ACHN (cell line): ENCODE results near the gene ADAMTS14.
"Not testable (repeated sequence)": the region's sequence is repeated elsewhere in the genome, so short reads cannot be mapped to it uniquely, and the experiment has no call there.

Experiments
- DNase-seq: peaks from one replicate; pipeline ENCODE4 v3.0.0-alpha.2; 2015
- in situ Hi-C: cut with HindIII; loops from 2 replicates; pipeline ENCODE4 v1.10.0; 2017; ENCODE audit warnings: low sequenced_read_pairs, low pct_ligation_motif_present, low pct_unique_long_range_greater_than_20kb

Gene ADAMTS14

GRCh38 chr10:70756700-70757360 lies 84.5 kb downstream of the ADAMTS14 start:
- in situ Hi-C loops, result no loop called here
- DNase-seq, result no peak

DNA sequence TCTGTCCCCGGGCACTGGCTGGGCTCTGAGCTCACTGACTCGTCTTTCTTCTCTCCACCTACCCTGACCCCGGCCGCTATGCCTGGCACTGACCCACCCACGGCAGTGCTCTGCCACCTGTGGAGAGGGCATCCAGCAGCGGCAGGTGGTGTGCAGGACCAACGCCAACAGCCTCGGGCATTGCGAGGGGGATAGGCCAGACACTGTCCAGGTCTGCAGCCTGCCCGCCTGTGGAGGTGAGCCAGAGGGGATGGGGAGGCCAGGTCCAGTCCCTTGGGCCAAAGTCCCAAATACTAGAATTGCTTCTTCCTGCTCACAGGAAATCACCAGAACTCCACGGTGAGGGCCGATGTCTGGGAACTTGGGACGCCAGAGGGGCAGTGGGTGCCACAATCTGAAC lies 85.5 kb downstream of the ADAMTS14 start:
- DNase-seq, result no peak
- in situ Hi-C loops, result no loop called here

- peak; percentile 70 for DNase-seq
- in situ Hi-C loops, result no loop called here
These were observed 86.6 kb downstream of the ADAMTS14 start for GRCh38 chr10:70758757-70759514.

DNA sequence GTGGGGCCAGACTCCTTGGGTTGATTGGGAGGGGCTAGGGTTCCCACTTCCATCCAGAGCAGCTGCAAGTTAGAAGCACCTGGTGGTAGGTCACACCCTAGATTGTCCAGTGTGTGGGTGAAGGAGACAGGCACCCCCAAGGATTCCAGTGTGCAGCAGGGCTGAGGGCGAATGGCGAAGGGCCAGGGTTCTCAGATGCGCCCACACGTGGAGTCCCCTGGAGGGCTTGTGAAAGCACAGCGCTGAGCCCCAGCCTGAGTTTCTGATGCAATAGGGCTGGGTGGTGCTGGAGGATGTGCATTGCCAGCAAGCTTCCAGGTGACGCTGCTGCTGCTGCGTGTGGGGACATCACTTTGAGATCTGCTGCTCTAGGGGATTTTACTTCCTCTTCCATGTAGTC lies 87.5 kb downstream of the ADAMTS14 start:
- no peak for DNase-seq
- in situ Hi-C loops, result no loop called here

GRCh38 chr10:70760271-70760787 lies 88.0 kb downstream of the ADAMTS14 start:
- in situ Hi-C loops, result no loop called here
- no peak for DNase-seq

DNA sequence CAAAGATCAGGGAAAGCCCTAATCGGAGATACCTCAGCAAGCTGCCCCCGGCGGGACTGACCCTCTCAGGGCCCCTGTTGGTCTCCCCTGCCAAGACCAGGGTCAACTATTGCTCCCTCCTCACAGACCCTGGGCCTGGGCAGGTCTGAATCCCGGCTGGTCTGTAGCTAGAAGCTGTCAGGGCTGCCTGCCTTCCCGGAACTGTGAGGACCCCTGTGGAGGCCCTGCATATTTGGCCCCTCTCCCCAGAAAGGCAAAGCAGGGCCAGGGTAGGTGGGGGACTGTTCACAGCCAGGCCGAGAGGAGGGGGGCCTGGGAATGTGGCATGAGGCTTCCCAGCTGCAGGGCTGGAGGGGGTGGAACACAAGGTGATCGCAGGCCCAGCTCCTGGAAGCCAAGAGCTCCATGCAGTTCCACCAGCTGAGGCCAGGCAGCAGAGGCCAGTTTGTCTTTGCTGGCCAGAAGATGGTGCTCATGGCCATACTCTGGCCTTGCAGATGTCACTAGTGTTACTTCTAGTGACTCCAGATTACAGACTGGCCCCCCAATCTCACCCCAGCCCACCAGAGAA lies 88.8 kb downstream of the ADAMTS14 start:
- in situ Hi-C loops, result no loop called here
- no peak for DNase-seq

DNA sequence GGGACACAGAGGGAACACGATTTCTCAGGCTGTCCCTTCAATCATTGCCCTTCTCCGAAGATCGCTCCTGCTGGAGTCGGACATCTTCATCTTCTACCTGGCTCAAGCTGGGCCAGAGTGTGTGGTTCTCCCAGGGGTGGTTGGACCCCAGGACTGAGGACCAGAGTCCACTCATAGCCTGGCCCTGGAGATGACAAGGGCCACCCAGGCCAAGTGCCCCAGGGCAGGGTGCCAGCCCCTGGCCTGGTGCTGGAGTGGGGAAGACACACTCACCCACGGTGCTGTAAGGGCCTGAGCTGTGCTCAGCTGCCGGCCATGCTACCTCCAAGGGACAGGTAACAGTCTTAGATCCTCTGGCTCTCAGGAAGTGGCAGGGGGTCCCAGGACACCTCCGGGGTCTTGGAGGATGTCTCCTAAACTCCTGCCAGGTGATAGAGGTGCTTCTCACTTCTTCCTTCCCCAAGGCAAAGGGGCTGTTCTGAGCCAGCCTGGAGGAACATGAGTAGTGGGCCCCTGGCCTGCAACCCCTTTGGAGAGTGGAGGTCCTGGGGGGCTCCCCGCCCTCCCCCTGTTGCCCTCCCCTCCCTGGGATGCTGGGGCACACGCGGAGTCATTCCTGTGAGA lies 89.5 kb downstream of the ADAMTS14 start:
- in situ Hi-C loops, result no loop called here
- no peak for DNase-seq

DNA sequence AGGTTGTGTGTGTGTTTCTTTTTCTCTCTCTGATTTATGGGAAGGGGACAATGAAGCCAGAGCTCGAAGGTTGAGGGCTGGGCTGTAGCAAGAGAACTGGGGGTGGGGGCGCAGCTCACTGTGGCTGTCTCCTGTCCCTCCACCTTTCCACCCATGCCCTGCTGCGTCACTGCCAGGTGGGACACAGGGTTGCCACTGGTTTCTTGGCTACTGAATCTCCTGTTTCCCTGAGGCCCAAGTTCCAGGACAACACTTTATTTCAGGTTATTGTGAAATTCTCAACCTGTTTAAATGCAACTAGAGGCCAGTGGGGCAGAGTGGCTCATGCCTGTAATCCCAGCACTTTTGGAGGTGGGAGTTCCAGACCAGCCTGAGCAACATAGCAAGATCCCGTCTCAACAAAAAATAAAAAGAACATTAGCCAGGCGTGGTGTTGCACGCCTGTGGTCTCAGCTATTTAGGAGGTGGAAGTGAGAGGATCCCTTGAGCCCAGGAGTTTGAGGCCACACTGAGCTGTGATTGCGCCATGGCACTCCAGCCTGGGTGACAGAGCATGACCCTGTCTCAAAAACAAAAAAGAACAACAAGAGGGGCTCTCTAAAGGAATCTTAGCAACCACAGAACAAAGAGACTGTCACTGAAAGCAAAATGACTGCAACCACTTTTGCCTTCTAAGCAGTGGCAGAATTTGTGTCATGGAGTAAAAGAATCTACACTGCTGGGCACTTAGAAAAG lies 90.3 kb downstream of the ADAMTS14 start:
- in situ Hi-C loops, result no loop called here
- DNase-seq, result no peak

- in situ Hi-C loops, result no loop called here
These were observed 91.3 kb downstream of the ADAMTS14 start for GRCh38 chr10:70763567-70763966.

GRCh38 chr10:70765794-70766594 lies 93.7 kb downstream of the ADAMTS14 start:
- DNase-seq, result no peak
- in situ Hi-C loops, result no loop called here

More at GRCh38 chr10:70763567-70763966, 91.3 kb downstream of the ADAMTS14 start:
- DNase-seq, result no peak

DNA sequence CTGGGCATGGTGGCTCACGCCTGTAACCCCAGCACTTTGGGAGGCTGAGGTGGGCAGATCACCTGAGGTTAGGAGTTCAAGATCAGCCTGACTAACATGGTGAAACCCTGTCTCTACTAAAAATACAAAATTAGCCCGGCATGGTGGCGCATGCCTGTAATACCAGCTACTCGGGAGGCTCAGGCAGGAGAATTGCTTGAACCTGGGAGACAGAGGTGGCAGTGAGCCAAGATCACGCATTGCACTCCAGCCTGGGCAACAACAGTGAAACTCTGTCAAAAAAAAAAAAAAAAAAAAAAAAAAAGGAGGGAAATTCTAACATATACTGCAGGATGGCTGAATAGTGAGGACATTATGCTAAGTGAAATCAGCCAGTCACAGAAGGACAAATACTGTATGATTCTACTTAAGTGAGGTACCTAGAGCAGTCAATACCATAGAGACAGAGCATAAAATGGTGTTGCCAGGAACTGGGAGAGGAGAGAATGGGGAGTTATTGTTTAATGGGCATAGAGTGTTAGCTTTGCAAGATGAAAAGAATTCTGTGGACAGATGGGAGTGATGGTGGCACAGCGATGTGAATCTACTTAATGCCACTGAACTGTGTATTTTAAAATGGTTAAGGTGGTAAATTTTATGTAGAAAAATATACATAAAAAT lies 95.8 kb downstream of the ADAMTS14 start:
- DNase-seq, in situ Hi-C loops: not testable (repeated sequence)

- in situ Hi-C loops, result no loop called here
- no peak for DNase-seq
These were observed 96.8 kb downstream of the ADAMTS14 start for GRCh38 chr10:70769121-70769520.

DNA sequence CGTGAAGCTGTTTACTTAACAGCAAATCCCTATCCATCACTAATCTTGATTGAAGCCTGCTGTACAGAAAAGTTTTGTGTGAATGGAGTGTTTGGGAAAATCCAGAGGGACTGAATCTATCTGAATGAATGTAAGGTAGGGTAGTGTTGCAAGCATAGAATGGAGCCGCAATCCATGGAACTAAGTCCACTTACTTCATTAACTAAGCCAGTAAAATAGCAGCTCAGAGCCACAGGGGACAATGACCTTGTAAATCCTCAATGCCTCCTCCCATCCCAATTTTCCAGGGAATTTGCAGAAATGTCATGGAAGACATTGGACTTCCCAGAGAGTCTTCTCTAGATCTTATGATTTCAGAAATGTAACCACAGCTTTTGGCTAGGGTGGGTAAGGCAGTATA lies 97.7 kb downstream of the ADAMTS14 start:
- no peak for DNase-seq
- in situ Hi-C loops, result no loop called here

DNA sequence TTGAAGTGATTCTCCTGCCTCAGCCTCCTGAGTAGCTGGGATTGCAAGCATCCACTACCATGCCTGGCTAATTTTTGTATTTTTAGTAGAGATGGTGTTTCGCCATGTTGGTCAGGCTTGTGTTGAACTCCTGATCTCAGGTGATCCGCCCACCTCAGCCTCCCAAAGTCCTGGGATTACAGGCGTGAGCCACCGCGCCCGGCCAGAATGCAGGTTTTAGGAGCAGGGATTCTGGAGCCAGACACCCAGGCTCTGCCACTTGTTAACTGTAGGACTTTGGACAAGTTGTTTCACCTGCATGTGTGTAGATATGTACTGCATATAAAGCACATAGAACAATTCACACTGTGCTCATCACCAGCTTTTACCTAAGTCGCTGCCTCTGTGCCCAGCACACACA lies 98.2 kb downstream of the ADAMTS14 start:
- in situ Hi-C loops, DNase-seq: not testable (repeated sequence)

DNA sequence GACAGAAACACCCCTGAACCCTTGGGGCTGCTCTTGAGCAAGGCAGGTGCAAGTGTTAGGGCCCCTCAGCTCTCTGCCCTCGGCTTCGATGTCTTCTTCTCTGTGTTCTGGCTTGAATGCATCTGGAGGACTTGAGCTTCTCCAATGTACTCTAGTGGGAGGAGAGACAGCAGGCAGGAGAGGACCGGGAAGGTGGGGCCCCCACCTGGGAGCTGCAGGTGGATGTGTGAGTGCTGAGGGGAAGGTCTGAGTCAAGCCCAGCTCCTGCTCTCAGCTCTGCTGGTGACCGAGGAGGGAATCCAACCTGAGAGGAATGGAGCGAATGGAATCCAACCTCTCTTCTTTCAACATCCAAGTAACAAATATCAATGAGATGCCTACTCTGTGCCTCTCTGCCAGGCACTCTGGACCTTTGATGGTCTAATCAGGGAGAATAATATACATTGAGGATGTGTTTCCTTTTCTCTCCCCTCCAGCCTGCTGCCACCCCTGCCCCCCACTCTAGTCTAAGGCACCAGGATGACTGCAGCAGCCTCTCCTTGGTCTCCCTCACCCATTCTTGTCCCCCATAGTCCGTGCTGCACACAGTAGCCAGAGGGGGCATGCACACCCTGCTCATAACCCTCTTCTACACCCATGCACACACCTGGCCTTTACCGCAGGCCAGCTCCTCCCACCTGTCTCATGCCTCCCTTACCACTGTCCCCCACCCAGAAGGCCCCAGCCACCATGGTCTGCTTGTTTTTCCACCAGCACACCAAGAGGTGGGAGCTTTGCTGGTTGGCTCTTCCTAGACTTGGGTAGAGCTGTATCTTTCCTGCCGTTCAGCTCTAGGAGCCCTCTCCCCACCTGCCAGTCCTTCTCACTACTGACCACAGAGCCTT lies 99.2 kb downstream of the ADAMTS14 start:
- in situ Hi-C loops, result no loop called here
- DNase-seq, result no peak

DNA sequence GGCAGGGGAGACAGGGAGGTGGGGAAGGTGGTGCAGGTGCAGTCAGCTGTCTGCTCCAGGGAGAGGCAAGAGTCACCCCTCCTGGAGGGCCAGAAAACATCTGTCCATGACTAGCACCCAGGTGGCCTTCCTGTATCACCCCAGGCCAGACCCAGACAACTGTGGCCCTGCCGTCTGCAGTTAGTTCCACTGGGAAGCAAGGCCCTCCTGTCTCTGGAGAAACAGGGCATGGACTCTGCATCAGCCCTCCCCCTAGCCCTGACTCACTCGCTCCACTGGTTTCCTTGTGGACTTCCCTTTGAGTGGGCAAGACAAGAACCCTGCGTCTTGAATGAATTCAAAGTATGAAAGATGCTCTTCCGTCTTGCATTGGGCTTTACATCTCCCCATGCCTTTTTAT lies 100.3 kb downstream of the ADAMTS14 start:
- DNase-seq, result no peak
- in situ Hi-C loops, result no loop called here
